K562 (cell line): ENCODE results near the gene CACNA2D4. TPM values are rescaled to one million over a fixed set of nuclear protein-coding genes. Genes with fewer than 3 reads are reported as not detected.

Source experiments
- ATAC-seq: fragments of 200-7000 bp; cut with Tn5 transposase; 3 replicates; pipeline ENCODE4 v1.9.1; 2020; ENCODE audit warnings: moderate library complexity
- BruUV-seq: library from RNA; stranded (reverse); fragments of 400-500 nt; replicated peaks from 2 replicates; lab custom pipeline; 2021; lab: Mats Ljungman, UMichigan
- CTCF ChIA-PET: fragments of 300-600 bp; formaldehyde crosslinking; extraction: SDS; loops from one replicate; lab custom pipeline; 2021; ENCODE audit warnings: low intra/inter-chr PET ratio; lab: Yijun Ruan, JAX
- POLR2A ChIA-PET: fragments of 300-600, 350-650 bp; sonication (Branson Sonifier 250); formaldehyde crosslinking; extraction: SDS; loops from one replicate; lab custom pipeline; 2021; ENCODE audit warnings: antibody characterized with exemption, inconsistent platforms; lab: Yijun Ruan, JAX
- DNase-seq, 4 experiments: peaks; one replicate each; pipeline versions ENCODE4 v3.0.0 to v3.0.0-alpha.2; 2011 to 2018; ENCODE audit warnings: low spot score in 3 of 4, mixed read lengths in 3 of 4; ENCODE audit errors: extremely low read depth in 1 of 4
- FAIRE-seq: peaks from 2 replicates; lab custom pipeline; 2011; peaks lifted over from hg19 to GRCh38; lab: Jason Lieb, UNC
- H2AFZ ChIP-seq: 2 replicates; pipeline ENCODE4 v1.6.0; 2011; ENCODE audit warnings: low read depth, low read length, control low read depth, inconsistent platforms
- H3K27ac ChIP-seq: fragments of 200-600 bp; 3 replicates; pipeline ENCODE4 v1.8.0; 2011; ENCODE audit warnings: low read depth, mild to moderate bottlenecking, control low read depth, inconsistent platforms, low read length, moderate library complexity, mixed read lengths; ENCODE audit errors: extremely low read depth
- H3K27me3 ChIP-seq, 2 experiments: fragments of 300-600 bp in 1 of 2; 2 replicates in 1 of 2; 3 replicates in 1 of 2; pipeline versions ENCODE4 v1.6.0 to v1.8.0; 2011; ENCODE audit warnings: inconsistent platforms in 2 of 2, low read length in 2 of 2, mild to moderate bottlenecking in 1 of 2, mixed read lengths in 1 of 2, moderate library complexity in 1 of 2; ENCODE audit not compliant: control insufficient read depth in 2 of 2, insufficient read depth in 2 of 2
- H3K36me3 ChIP-seq: fragments of 300-600 bp; 3 replicates; pipeline ENCODE4 v1.8.0; 2011; ENCODE audit warnings: mild to moderate bottlenecking, low read length, inconsistent platforms; ENCODE audit not compliant: control insufficient read depth, insufficient read depth
- H3K4me1 ChIP-seq, 2 experiments: fragments of 200-600 bp in 1 of 2; replicated peaks in 1 of 2; 2 replicates in 1 of 2; 3 replicates in 1 of 2; pipeline versions ENCODE4 v1.5.1 to v1.8.0; 2011; ENCODE audit warnings: inconsistent platforms in 2 of 2, low read length in 2 of 2, mild to moderate bottlenecking in 1 of 2, mixed read lengths in 1 of 2, moderate library complexity in 1 of 2; ENCODE audit not compliant: control insufficient read depth in 2 of 2, insufficient read depth in 2 of 2
- H3K4me2 ChIP-seq: 2 replicates; pipeline ENCODE4 v1.6.1; 2011; ENCODE audit warnings: low read length, control low read depth, inconsistent platforms, mixed read lengths; ENCODE audit not compliant: insufficient read depth
- H3K4me3 ChIP-seq: fragments of 200-600 bp; sonication (generic), shearing (Covaris generic); 2 replicates; pipeline ENCODE4 v1.5.1; 2016; ENCODE audit warnings: control low read depth, inconsistent platforms
- H3K79me2 ChIP-seq: fragments of 200-600 bp; 3 replicates; pipeline ENCODE4 v1.8.0; 2011; ENCODE audit warnings: low read length, inconsistent platforms; ENCODE audit not compliant: control insufficient read depth, insufficient read depth
- H3K9ac ChIP-seq, 2 experiments: 2 replicates each; pipeline versions ENCODE4 v1.6.0 to v1.6.1; 2011; ENCODE audit warnings: low read depth in 2 of 2, low read length in 2 of 2, control low read depth in 1 of 2, inconsistent platforms in 1 of 2, mild to moderate bottlenecking in 1 of 2, mixed read lengths in 1 of 2; ENCODE audit not compliant: insufficient read depth in 1 of 2
- H3K9me1 ChIP-seq: one replicate; pipeline ENCODE4 v1.6.0; 2011; ENCODE audit warnings: inconsistent platforms, mild to moderate bottlenecking, low read length, moderate library complexity; ENCODE audit not compliant: control insufficient read depth, insufficient read depth
- H3K9me3 ChIP-seq: replicated peaks from 2 replicates; pipeline ENCODE4 v1.5.1; 2011; ENCODE audit warnings: low read depth, low read length, inconsistent platforms; ENCODE audit not compliant: control insufficient read depth, insufficient read depth
- H4K20me1 ChIP-seq: replicated peaks from 2 replicates; pipeline ENCODE4 v1.6.1; 2011; ENCODE audit warnings: low read length, inconsistent platforms, mixed read lengths; ENCODE audit not compliant: control insufficient read depth, insufficient read depth
- ATF3 ChIP-seq, 2 experiments: fragments of 450-650 bp in 1 of 2; sonication (generic) in 1 of 2; formaldehyde crosslinking in 1 of 2; IDR thresholded peaks in 1 of 2; conservative IDR thresholded peaks in 1 of 2; 2 replicates each; pipeline versions ENCODE4 v1.6.1 to v1.8.1; 2016 to 2023; ENCODE audit warnings: mild to moderate bottlenecking in 2 of 2, moderate library complexity in 2 of 2, inconsistent platforms in 1 of 2, missing genetic modification reagents in 1 of 2
- FOXK1 ChIP-seq: sonication (generic); formaldehyde crosslinking; IDR thresholded peaks from 2 replicates; pipeline ENCODE4 v1.8.0; 2022; ENCODE audit warnings: missing genetic modification reagents, mild to moderate bottlenecking, borderline replicate concordance
- GATAD2A ChIP-seq: fragments of 450-650 bp; IDR thresholded peaks from 2 replicates; pipeline ENCODE4 v1.6.1; 2017
- LCOR ChIP-seq: sonication (generic); formaldehyde crosslinking; IDR thresholded peaks from 2 replicates; pipeline ENCODE4 v1.8.0; 2022; ENCODE audit warnings: mild to moderate bottlenecking, missing genetic modification reagents
- MAZ ChIP-seq, 2 experiments: fragments of 450-650 bp in 1 of 2; sonication (generic) in 1 of 2; formaldehyde crosslinking; IDR thresholded peaks in 1 of 2; conservative IDR thresholded peaks in 1 of 2; 2 replicates each; pipeline versions ENCODE4 v1.4.0 to v1.5.0; 2020; ENCODE audit warnings: mild to moderate bottlenecking in 1 of 2, missing genetic modification reagents in 1 of 2
- MCM5 ChIP-seq: fragments of 450-650 bp; IDR thresholded peaks from 2 replicates; pipeline ENCODE4 v1.6.1; 2016; ENCODE audit warnings: low read depth
- RBM14 ChIP-seq: fragments of 200-400 bp; formaldehyde crosslinking; IDR thresholded peaks from 2 replicates; pipeline ENCODE4 v1.6.1; 2018; ENCODE audit warnings: low read depth, mild to moderate bottlenecking, low read length, moderate library complexity, borderline replicate concordance; ENCODE audit not compliant: insufficient read depth
- SMARCE1 ChIP-seq: fragments of 450-650 bp; IDR thresholded peaks from 2 replicates; pipeline ENCODE4 v1.7.1; 2016; ENCODE audit warnings: mild to moderate bottlenecking
- SRSF3 ChIP-seq: fragments of 200-400 bp; formaldehyde crosslinking; IDR thresholded peaks from 2 replicates; pipeline ENCODE4 v1.6.1; 2016; ENCODE audit warnings: mild to moderate bottlenecking, low read length, moderate library complexity; ENCODE audit not compliant: insufficient read depth
- ZNF12 ChIP-seq: sonication (generic); formaldehyde crosslinking; IDR thresholded peaks from 2 replicates; pipeline ENCODE4 v1.4.0; 2020; ENCODE audit warnings: mild to moderate bottlenecking, missing genetic modification reagents
- ZNF134 ChIP-seq: fragments of 250-450 bp; sonication (Bioruptor Pico); conservative IDR thresholded peaks from 2 replicates; pipeline ENCODE4 v1.4.0; 2020
- ZNF217 ChIP-seq: sonication (generic); formaldehyde crosslinking; IDR thresholded peaks from 2 replicates; pipeline ENCODE4 v1.8.0; 2022; ENCODE audit warnings: mild to moderate bottlenecking, missing genetic modification reagents
- ZNF282 ChIP-seq: sonication (generic); formaldehyde crosslinking; IDR thresholded peaks from 2 replicates; pipeline ENCODE4 v1.8.1; 2023; ENCODE audit warnings: missing genetic modification reagents
- ZNF311 ChIP-seq: fragments of 250-450 bp; sonication (Bioruptor Pico); IDR thresholded peaks from 2 replicates; pipeline ENCODE4 v1.4.0; 2020; ENCODE audit warnings: mild to moderate bottlenecking, moderate library complexity
- ZNF398 ChIP-seq: fragments of 250-450 bp; sonication (Bioruptor Pico); IDR thresholded peaks from 2 replicates; pipeline ENCODE4 v1.8.0; 2021; ENCODE audit warnings: moderate library complexity, mild to moderate bottlenecking, inconsistent platforms
- WGBS: fragments of 100-300 bp; shearing (Covaris generic); methylation state at CpG from one replicate; pipeline ENCODE4 v1.1.6; 2016; ENCODE audit warnings: low coverage, mixed read lengths; ENCODE audit not compliant: insufficient coverage; ENCODE audit errors: missing lambda C conversion rate; 5-methylcytosine and 5-hydroxymethylcytosine counted together
- in situ Hi-C: fragments of 300-500 bp; cut with MboI; formaldehyde crosslinking; loops from 4 replicates; pipeline ENCODE4 v1.15.0; 2018; ENCODE audit warnings: inconsistent platforms, mixed read lengths
- intact Hi-C: fragments of 100-400 bp; cut with micrococcal nuclease; formaldehyde crosslinking; loops from 2 replicates; pipeline ENCODE4 v1.14.2; 2022
- polyA plus RNA-seq, 8 experiments: library from polyadenylated mRNA; depleted of rRNA in 4 of 8; stranded (reverse) in 5 of 8; unstranded in 3 of 8; fragments of >200 nt; fragmentation: Nextera tagmentation in 2 of 8; fragmentation: Illumina TruSeq in 1 of 8; extraction: Ambion mirVana in 2 of 8; extraction: Trizol in 1 of 8; gene quantifications; 2 replicates each; pipeline versions ENCODE4 v1.2.1 to v1.2.3, GENCODE V29; 2011 to 2014; ENCODE audit warnings: inconsistent platforms in 1 of 8, missing spikeins in 1 of 8
- total RNA-seq, 7 experiments: library from RNA; depleted of rRNA in 6 of 7; stranded (reverse); fragments of >200 nt in 6 of 7; fragmentation: Illumina TruSeq in 2 of 7; extraction: Trizol in 2 of 7; gene quantifications; 2 replicates each; pipeline versions ENCODE4 v1.2.1 to v1.2.3, GENCODE V29; 2011 to 2021; ENCODE audit warnings: low replicate concordance in 1 of 7
- TF ChIP-seq, protein P1 (sequence below): fragments of 250-450 bp; sonication (Bioruptor Pico); IDR thresholded peaks from 2 replicates; pipeline ENCODE4 v1.5.0; 2020; ENCODE audit warnings: mild to moderate bottlenecking

CACNA2D4 gene
- total and polyA plus RNA-seq, 9 of the 15 experiments (the other 6 are each of a cell fraction or from before 2014, with no cell fraction given) = 0.04 to 0.69 (median 0.40) TPM; not detected in 3

- H4K20me1 ChIP-seq = no peaks in the 10 kb centered on the region
- CTCF ChIA-PET = no interaction called here
- in situ Hi-C loops (no loop called here), intact Hi-C loops (no loop called here)
- no peak overlapping the region for H3K27ac ChIP-seq
- no TSS peak for BruUV-seq
- ATAC-seq (no peak), DNase-seq (no peak), FAIRE-seq (no peak)
- 0% methylated on average over 2 of the region's 2 CpGs for WGBS
- no peak overlapping the region for H2AFZ ChIP-seq
- no peak overlapping the region for H3K4me3 ChIP-seq
- no peaks in the 10 kb centered on the region for H3K9me1 ChIP-seq
- TF ChIP-seq, protein P1, sequence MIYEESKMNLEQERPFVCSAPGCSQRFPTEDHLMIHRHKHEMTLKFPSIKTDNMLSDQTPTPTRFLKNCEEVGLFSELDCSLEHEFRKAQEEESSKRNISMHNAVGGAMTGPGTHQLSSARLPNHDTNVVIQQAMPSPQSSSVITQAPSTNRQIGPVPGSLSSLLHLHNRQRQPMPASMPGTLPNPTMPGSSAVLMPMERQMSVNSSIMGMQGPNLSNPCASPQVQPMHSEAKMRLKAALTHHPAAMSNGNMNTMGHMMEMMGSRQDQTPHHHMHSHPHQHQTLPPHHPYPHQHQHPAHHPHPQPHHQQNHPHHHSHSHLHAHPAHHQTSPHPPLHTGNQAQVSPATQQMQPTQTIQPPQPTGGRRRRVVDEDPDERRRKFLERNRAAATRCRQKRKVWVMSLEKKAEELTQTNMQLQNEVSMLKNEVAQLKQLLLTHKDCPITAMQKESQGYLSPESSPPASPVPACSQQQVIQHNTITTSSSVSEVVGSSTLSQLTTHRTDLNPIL (CRISPR knock-in tag) = no peak
- TF ChIP-seq ATF3 (IDR thresholded peaks at IDR 0.05) = no peak
- no peak for TF ChIP-seq ATF3 (CRISPR knock-in tag; conservative IDR thresholded peaks at IDR 0.05)
- TF ChIP-seq MCM5 = no peak
- no peak for TF ChIP-seq ZNF311 (CRISPR knock-in tag)
- TF ChIP-seq RBM14 = no peak
- no peak for TF ChIP-seq ZNF12
- no peak for TF ChIP-seq ZNF217 (CRISPR knock-in tag)
- TF ChIP-seq MAZ (CRISPR knock-in tag; conservative IDR thresholded peaks at IDR 0.05 in 1 of 2, IDR thresholded peaks at IDR 0.05 in 1 of 2) = no peak
- no peak for TF ChIP-seq ZNF282
- no peak for TF ChIP-seq SRSF3
- no peak for TF ChIP-seq GATAD2A
- TF ChIP-seq FOXK1 (CRISPR knock-in tag) = no peak
- no peak for TF ChIP-seq LCOR
- TF ChIP-seq ZNF134 (CRISPR knock-in tag) = no peak
- no peak for TF ChIP-seq ZNF398 (CRISPR knock-in tag)
- TF ChIP-seq SMARCE1 = no peak
- no peaks in the 10 kb centered on the region for H3K4me1 ChIP-seq
- H3K4me2 ChIP-seq = no peak overlapping the region
- no peaks in the 10 kb centered on the region for H3K79me2 ChIP-seq
- POLR2A ChIA-PET = no interaction called here
- peaks cover 1 to 64% of the 10 kb centered on the region in 2 experiments; a peak in 4 of 5 replicates for H3K27me3 ChIP-seq
- no peaks in the 10 kb centered on the region for H3K9me3 ChIP-seq
- no peak overlapping the region for H3K9ac ChIP-seq
- H3K36me3 ChIP-seq = no peaks in the 10 kb centered on the region
Measured at GRCh38 chr12:1857086-1857485, 61.4 kb downstream of the CACNA2D4 start.
